NB4 (cell line): ENCODE data around the gene SH3BP5L.

Source experiments
- POLR2A ChIP-seq: IDR thresholded peaks from 2 replicates; pipeline ENCODE4 v1.6.1; 2011; ENCODE audit warnings: mild to moderate bottlenecking; ENCODE audit not compliant: insufficient read length; ENCODE audit errors: extremely low read depth
- TF ChIP-seq, protein P1 (sequence below): IDR thresholded peaks from one replicate; pipeline ENCODE4 v1.5.1; 2012; ENCODE audit warnings: low read depth, low read length
- TF ChIP-seq, protein P2 (sequence below): IDR thresholded peaks from 2 replicates; pipeline ENCODE4 v1.6.1; 2011; ENCODE audit warnings: low read depth, low read length

DNA sequence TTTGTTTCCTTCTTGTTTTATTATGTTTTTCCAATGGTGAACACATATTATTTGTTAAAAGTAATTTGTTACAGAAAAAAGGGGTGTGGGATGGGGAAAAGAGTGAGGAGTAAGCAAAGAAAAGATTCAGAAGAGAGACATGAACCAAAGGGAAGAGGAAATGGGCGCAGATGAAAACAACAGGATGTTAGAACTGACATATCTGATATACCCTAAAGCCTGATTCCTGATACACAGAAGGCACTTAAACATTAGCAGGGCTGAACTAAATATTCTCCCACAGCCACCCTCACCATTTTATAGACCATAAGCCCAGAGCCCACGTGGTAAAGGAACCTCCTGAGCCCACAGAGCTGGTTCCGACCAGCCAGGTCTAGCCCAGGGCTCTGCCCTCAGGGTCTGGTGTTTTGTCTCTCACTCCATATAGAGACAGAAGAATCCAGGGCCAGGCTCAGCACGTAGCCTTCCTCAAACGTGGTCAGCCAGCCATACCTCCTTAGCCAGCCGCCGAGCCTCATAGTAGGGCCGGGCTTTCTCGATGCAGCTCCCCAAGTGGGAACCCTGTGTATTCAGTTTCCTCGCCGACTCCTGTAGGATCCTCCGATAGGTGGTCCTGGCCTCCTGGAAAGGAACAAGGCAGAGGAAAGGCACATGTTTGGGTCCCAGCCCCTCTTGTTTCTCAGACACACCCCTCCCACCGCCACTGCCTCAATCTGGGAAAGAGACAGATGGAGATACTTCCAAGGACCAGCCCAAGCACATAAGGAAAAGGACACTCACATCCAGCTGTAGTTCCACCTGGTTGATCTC, 9.5 kb downstream of the SH3BP5L start:
- TF ChIP-seq, protein P1, sequence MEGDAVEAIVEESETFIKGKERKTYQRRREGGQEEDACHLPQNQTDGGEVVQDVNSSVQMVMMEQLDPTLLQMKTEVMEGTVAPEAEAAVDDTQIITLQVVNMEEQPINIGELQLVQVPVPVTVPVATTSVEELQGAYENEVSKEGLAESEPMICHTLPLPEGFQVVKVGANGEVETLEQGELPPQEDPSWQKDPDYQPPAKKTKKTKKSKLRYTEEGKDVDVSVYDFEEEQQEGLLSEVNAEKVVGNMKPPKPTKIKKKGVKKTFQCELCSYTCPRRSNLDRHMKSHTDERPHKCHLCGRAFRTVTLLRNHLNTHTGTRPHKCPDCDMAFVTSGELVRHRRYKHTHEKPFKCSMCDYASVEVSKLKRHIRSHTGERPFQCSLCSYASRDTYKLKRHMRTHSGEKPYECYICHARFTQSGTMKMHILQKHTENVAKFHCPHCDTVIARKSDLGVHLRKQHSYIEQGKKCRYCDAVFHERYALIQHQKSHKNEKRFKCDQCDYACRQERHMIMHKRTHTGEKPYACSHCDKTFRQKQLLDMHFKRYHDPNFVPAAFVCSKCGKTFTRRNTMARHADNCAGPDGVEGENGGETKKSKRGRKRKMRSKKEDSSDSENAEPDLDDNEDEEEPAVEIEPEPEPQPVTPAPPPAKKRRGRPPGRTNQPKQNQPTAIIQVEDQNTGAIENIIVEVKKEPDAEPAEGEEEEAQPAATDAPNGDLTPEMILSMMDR = no peak
- no peak for TF ChIP-seq POLR2A
- TF ChIP-seq, protein P2, sequence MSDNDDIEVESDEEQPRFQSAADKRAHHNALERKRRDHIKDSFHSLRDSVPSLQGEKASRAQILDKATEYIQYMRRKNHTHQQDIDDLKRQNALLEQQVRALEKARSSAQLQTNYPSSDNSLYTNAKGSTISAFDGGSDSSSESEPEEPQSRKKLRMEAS = no peak
